ENCODE data around the gene SCML1.
A peak's percentile ranks its signal among the peaks of the same experiment; 100 is the strongest.

DNA sequence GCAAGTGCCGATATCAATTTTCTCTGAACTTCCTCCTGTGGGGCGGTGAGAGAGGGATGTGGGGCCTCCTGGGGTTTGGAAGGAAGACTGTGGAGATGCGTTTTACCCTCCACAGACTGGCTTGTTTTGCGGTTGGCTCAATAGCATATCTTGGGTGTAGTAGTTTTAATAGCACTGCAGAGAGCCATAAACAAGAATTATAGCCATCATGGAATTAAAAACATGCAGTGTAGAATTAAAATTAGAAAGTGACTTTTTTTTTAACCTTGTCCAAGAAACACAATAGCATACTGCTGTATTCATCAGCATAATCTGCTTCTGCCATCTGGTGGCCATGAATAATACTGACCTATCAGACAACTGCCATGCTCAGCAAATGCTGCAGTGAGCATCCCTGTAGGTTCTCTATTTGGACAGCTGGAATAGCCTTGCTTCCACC, 47.3 kb upstream of the SCML1 start:
- TF ChIP-seq, protein P1, sequence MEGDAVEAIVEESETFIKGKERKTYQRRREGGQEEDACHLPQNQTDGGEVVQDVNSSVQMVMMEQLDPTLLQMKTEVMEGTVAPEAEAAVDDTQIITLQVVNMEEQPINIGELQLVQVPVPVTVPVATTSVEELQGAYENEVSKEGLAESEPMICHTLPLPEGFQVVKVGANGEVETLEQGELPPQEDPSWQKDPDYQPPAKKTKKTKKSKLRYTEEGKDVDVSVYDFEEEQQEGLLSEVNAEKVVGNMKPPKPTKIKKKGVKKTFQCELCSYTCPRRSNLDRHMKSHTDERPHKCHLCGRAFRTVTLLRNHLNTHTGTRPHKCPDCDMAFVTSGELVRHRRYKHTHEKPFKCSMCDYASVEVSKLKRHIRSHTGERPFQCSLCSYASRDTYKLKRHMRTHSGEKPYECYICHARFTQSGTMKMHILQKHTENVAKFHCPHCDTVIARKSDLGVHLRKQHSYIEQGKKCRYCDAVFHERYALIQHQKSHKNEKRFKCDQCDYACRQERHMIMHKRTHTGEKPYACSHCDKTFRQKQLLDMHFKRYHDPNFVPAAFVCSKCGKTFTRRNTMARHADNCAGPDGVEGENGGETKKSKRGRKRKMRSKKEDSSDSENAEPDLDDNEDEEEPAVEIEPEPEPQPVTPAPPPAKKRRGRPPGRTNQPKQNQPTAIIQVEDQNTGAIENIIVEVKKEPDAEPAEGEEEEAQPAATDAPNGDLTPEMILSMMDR (IDR thresholded peaks at IDR 0.05): peak; percentile 29 to 62 (median 51)
- TF ChIP-seq POLR2A (IDR thresholded peaks at IDR 0.05) (no peak), EP300 (IDR thresholded peaks at IDR 0.05) (no peak), POLR2AphosphoS5 (IDR thresholded peaks at IDR 0.05) (peak in 1 of 4 donors; percentile 13)

Measured in sigmoid colon (tissue), 4 donors.